Vagina (tissue), 2 donors: ENCODE results near the gene CTU2. TPM values are rescaled to one million over a fixed set of nuclear protein-coding genes. Genes with fewer than 3 reads are reported as not detected.

Experiments used
- DNase-seq, 2 donors: peaks; one replicate each; pipeline ENCODE4 v3.0.0-alpha.2; 2017; ENCODE audit errors: extremely low spot score in 2 of 2
- H3K27ac ChIP-seq: fragments of 200-600 bp; sonication (generic); one replicate; pipeline ENCODE4 v1.5.1; 2019
- H3K27me3 ChIP-seq: fragments of 200-600 bp; sonication (generic); one replicate; pipeline ENCODE4 v1.5.1; 2019
- H3K36me3 ChIP-seq, 2 donors: fragments of 200-600 bp; sonication (generic); one replicate each; pipeline ENCODE4 v1.5.1; 2017 to 2019
- H3K4me1 ChIP-seq: fragments of 200-600 bp; sonication (generic); one replicate; pipeline ENCODE4 v1.5.1; 2019
- H3K4me3 ChIP-seq, 2 donors: fragments of 200-600 bp; sonication (generic); 1 replicate in 1 of 2; 2 replicates in 1 of 2; pipeline ENCODE4 v1.5.1; 2016 to 2019
- H3K9me3 ChIP-seq: fragments of 200-600 bp; sonication (generic); one replicate; pipeline ENCODE4 v1.5.1; 2019
- POLR2A ChIP-seq, 2 donors: fragments of 450-650 bp; IDR thresholded peaks; one replicate each; pipeline ENCODE4 v1.6.1; 2017; ENCODE audit warnings: antibody characterized with exemption in 2 of 2, mild to moderate bottlenecking in 2 of 2, moderate library complexity in 2 of 2
- POLR2AphosphoS5 ChIP-seq, 2 donors: sonication (generic); formaldehyde crosslinking; IDR thresholded peaks; one replicate each; pipeline ENCODE4 v1.9.0; 2017; ENCODE audit warnings: antibody characterized with exemption in 2 of 2, mild to moderate bottlenecking in 2 of 2, low read depth in 1 of 2; ENCODE audit not compliant: insufficient read depth in 1 of 2
- intact Hi-C: fragments of 100-400 bp; cut with DNase I; formaldehyde crosslinking; loops from one replicate; pipeline ENCODE4 v1.15.1; 2023
- microRNA-seq: library from miRNA; unstranded; fragments of <30 nt; microRNA quantifications from one replicate; pipeline ENCODE4, GENCODE V29; 2017; ENCODE audit warnings: borderline number of aligned reads, borderline replicate concordance
- total RNA-seq: library from RNA; depleted of rRNA; stranded (reverse); fragments of >200 nt; gene quantifications from one replicate; pipeline ENCODE4 v1.2.3, GENCODE V29; 2016

The CTU2 gene
- total RNA-seq, 1 donor from 2014 or later, result 7.9 TPM

GRCh38 chr16:88764913-88765349 lies 58.6 kb downstream of the CTU2 start:
- H3K9me3 ChIP-seq, result no peaks in the 10 kb centered on the region
- no peaks in the 10 kb centered on the region for H3K27me3 ChIP-seq
- intact Hi-C loops, result no loop called here
- no peak overlapping the region for H3K4me3 ChIP-seq
- TF ChIP-seq POLR2A (IDR thresholded peaks at IDR 0.05), result no peak
- peak in 1 of 2 donors; percentile 37 for TF ChIP-seq POLR2AphosphoS5 (IDR thresholded peaks at IDR 0.05; ENCODE audit: insufficient read depth in 1 of 2, low read depth in 1 of 2)
- peaks cover 91% of the 10 kb centered on the region for H3K4me1 ChIP-seq
- peak overlapping the region; percentile 13 for H3K27ac ChIP-seq
- no peak for DNase-seq
- no peaks in the 10 kb centered on the region for H3K36me3 ChIP-seq

Small RNA genes within 50 kb of the gene (microRNA-seq; reads per million reads assigned to microRNA genes)
- not detected for gene MIR4722

Other genes with a start within 250 kb of the CTU2 start
- gene ZC3H18, start 136.1 kb upstream of the CTU2 start, total RNA-seq, result 18.4 TPM
- gene IL17C, start 67.9 kb upstream of the CTU2 start, total RNA-seq, result not detected
- gene CYBA, start 55.5 kb upstream of the CTU2 start, total RNA-seq, result 188 TPM
- 33.1 TPM for gene MVD, start 43.4 kb upstream of the CTU2 start, total RNA-seq
- not detected for gene SNAI3, start 20.0 kb upstream of the CTU2 start, total RNA-seq
- 26.5 TPM for gene RNF166, start 95 bp upstream of the CTU2 start, total RNA-seq
- gene PIEZO1, start 78.7 kb downstream of the CTU2 start, total RNA-seq, result 184 TPM
- 10.8 TPM for gene CDT1, start 97.3 kb downstream of the CTU2 start, total RNA-seq
- gene APRT, start 105.4 kb downstream of the CTU2 start, total RNA-seq, result 134 TPM
- gene GALNS, start 150.4 kb downstream of the CTU2 start, total RNA-seq, result 61.4 TPM
- 50.8 TPM for gene TRAPPC2L, start 150.6 kb downstream of the CTU2 start, total RNA-seq
- not detected for gene PABPN1L, start 160.2 kb downstream of the CTU2 start, total RNA-seq